Measurements from ENCODE around the gene ZNF341.

ZNF341 gene

GRCh38 chr20:33822991-33823390 is 91.2 kb downstream of the ZNF341 start:
- no peak for DNase-seq (ENCODE audit: low read depth in 1 of 2, low spot score in 1 of 2)

GRCh38 chr20:33824852-33825251 is 93.1 kb downstream of the ZNF341 start:
- DNase-seq (ENCODE audit: low read depth in 1 of 2, low spot score in 1 of 2): no peak

GRCh38 chr20:33825340-33826269 is 93.8 kb downstream of the ZNF341 start:
- no peak for DNase-seq (ENCODE audit: low read depth in 1 of 2, low spot score in 1 of 2)

- no peak for DNase-seq (ENCODE audit: low read depth in 1 of 2, low spot score in 1 of 2)
Observed at GRCh38 chr20:33826270-33826897, 94.6 kb downstream of the ZNF341 start.

- DNase-seq (ENCODE audit: low read depth in 1 of 2, low spot score in 1 of 2): no peak
Observed at GRCh38 chr20:33827109-33827508, 95.3 kb downstream of the ZNF341 start.

- no peak for DNase-seq (ENCODE audit: low read depth in 1 of 2, low spot score in 1 of 2)
Observed at GRCh38 chr20:33827634-33828325, 96.0 kb downstream of the ZNF341 start.

GRCh38 chr20:33828326-33828844 is 96.6 kb downstream of the ZNF341 start:
- no peak for DNase-seq (ENCODE audit: low read depth in 1 of 2, low spot score in 1 of 2)

GRCh38 chr20:33828967-33829560 is 97.3 kb downstream of the ZNF341 start:
- no peak for DNase-seq (ENCODE audit: low read depth in 1 of 2, low spot score in 1 of 2)

GRCh38 chr20:33829636-33830035 is 97.8 kb downstream of the ZNF341 start:
- no peak for DNase-seq (ENCODE audit: low read depth in 1 of 2, low spot score in 1 of 2)

- DNase-seq (ENCODE audit: low read depth in 1 of 2, low spot score in 1 of 2): no peak
Observed at GRCh38 chr20:33830371-33830770, 98.6 kb downstream of the ZNF341 start.

GRCh38 chr20:33832103-33832804 is 100.5 kb downstream of the ZNF341 start:
- DNase-seq (ENCODE audit: low read depth in 1 of 2, low spot score in 1 of 2): no peak

- DNase-seq (ENCODE audit: low read depth in 1 of 2, low spot score in 1 of 2): no peak
Observed at GRCh38 chr20:33833333-33833732, 101.5 kb downstream of the ZNF341 start.

- DNase-seq (ENCODE audit: low read depth in 1 of 2, low spot score in 1 of 2): no peak
Observed at GRCh38 chr20:33835615-33836172, 103.9 kb downstream of the ZNF341 start.

GRCh38 chr20:33836277-33836676 is 104.5 kb downstream of the ZNF341 start:
- no peak for DNase-seq (ENCODE audit: low read depth in 1 of 2, low spot score in 1 of 2)

GRCh38 chr20:33837096-33837830 is 105.5 kb downstream of the ZNF341 start:
- DNase-seq (ENCODE audit: low read depth in 1 of 2, low spot score in 1 of 2): no peak

- DNase-seq (ENCODE audit: low read depth in 1 of 2, low spot score in 1 of 2): no peak
Observed at GRCh38 chr20:33838035-33838864, 106.5 kb downstream of the ZNF341 start.

- DNase-seq (ENCODE audit: low read depth in 1 of 2, low spot score in 1 of 2): no peak
Observed at GRCh38 chr20:33839591-33839990, 107.8 kb downstream of the ZNF341 start.

- DNase-seq (ENCODE audit: low read depth in 1 of 2, low spot score in 1 of 2): no peak
Observed at GRCh38 chr20:33840160-33840559, 108.4 kb downstream of the ZNF341 start.

Measured in stimulated activated CD4-positive, alpha-beta T cell treated with anti-CD3 and anti-CD28 coated beads, Interleukin-15, amount 100 ng/mL, for 1 hour (primary cell).